VCaP (cell line): ENCODE data around the gene EFCAB6.

ENCODE experiments used
- H3K27ac ChIP-seq: fragments of 450-650 bp; 2 replicates; pipeline ENCODE4 v1.5.1; 2017
- CTCF ChIP-seq: fragments of 450-650 bp; conservative IDR thresholded peaks from 2 replicates; pipeline ENCODE4 v1.5.1; 2017; ENCODE audit warnings: mild to moderate bottlenecking, moderate library complexity

The EFCAB6 gene

DNA sequence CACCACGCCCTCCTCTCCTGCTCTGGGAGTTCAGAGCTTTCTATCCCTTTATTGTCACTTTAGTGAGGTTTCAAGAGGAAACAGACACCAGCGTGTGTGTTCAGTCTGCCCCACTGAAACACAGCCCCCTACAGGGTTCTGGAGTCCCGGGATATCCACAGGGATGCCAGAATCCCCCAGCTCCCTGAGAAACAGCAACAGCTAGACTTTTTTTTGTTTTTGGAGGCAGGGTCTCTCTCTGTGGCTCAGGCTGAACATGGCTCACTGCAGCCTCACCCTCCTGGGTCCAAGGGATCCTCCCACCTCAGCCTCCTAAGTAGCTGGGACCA, 39.8 kb upstream of the EFCAB6 start:
- no peak for TF ChIP-seq CTCF
- no peak overlapping the region for H3K27ac ChIP-seq

- no peak overlapping the region for H3K27ac ChIP-seq
- no peak for TF ChIP-seq CTCF
Observed at GRCh38 chr22:43851058-43851978, 39.2 kb upstream of the EFCAB6 start.

DNA sequence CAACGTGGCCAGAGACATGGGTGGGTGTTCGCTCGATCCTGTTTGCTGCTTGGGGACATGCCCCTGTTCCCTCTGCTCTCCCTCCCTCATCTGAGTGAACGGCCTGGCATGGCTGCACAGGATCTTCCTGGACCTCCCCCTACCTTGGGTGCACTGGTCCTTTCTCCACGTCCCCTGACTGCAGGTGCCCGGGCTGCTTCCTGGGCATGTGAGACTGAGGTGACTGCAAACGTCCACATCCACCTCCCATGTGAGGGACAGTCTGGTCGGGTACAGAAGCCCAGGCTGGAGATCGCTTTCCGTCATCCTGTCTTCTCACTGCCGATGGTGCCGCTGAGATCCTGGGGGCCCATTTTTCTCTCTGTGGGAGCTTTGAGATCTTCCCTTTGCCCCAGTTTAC, 38.4 kb upstream of the EFCAB6 start:
- no peak for TF ChIP-seq CTCF
- H3K27ac ChIP-seq, result no peak overlapping the region

DNA sequence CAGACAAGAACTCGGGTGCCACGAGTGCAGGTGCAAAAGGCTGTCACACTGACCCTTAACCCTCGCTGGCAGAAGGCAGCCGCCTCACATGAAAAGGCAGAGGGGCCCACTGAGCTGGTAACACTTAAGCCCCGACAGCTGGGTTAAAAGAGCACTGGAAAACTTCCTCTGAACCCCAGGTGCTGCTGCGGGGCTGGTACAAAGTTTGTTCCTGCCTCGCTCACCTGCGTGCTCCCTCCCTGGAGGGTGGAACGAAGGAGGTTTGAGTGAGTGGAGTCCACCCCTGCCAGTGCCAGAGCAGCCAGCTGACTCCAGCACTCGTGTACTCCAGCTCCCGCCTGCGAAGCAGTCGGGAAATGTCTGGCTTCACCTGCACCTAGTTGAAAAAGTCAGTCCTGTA, 37.6 kb upstream of the EFCAB6 start:
- no peak for TF ChIP-seq CTCF
- no peak overlapping the region for H3K27ac ChIP-seq

GRCh38 chr22:43848366-43849171, 36.5 kb upstream of the EFCAB6 start:
- peak; percentile 75 for TF ChIP-seq CTCF
- no peak overlapping the region for H3K27ac ChIP-seq

- no peak overlapping the region for H3K27ac ChIP-seq
- no peak for TF ChIP-seq CTCF
Observed at GRCh38 chr22:43847376-43848289, 35.5 kb upstream of the EFCAB6 start.
